GM12891 (cell line): Measurements from ENCODE around the gene SPATA6L.
"Not testable (repeated sequence)": the region's sequence is repeated elsewhere in the genome, so short reads cannot be mapped to it uniquely, and the experiment has no call there.

ENCODE experiments used
- PAX5 ChIP-seq: IDR thresholded peaks from 2 replicates; pipeline ENCODE4 v1.6.1; 2011; ENCODE audit warnings: low read length, moderate library complexity, mild to moderate bottlenecking; ENCODE audit not compliant: insufficient read depth, severe bottlenecking
- POLR2A ChIP-seq: IDR thresholded peaks from 2 replicates; pipeline ENCODE4 v1.6.1; 2011; ENCODE audit warnings: low read depth, low read length, control low read depth
- POLR2AphosphoS5 ChIP-seq: IDR thresholded peaks from 2 replicates; pipeline ENCODE4 v1.6.1; 2011; ENCODE audit warnings: low read depth, low read length, control low read depth
- POU2F2 ChIP-seq: IDR thresholded peaks from 2 replicates; pipeline ENCODE4 v1.6.1; 2011; ENCODE audit warnings: low read depth, mild to moderate bottlenecking, control low read depth, low read length, moderate library complexity
- SPI1 ChIP-seq: IDR thresholded peaks from 2 replicates; pipeline ENCODE4 v1.6.1; 2011; ENCODE audit warnings: low read depth, low read length, control low read depth
- TAF1 ChIP-seq: IDR thresholded peaks from 2 replicates; pipeline ENCODE4 v1.6.1; 2011; ENCODE audit warnings: low read depth, low read length, control low read depth

GRCh38 chr9:4656196-4656595 is 10.1 kb downstream of the SPATA6L start:
- TF ChIP-seq POLR2A, POLR2AphosphoS5, TAF1, SPI1, POU2F2, PAX5: not testable (repeated sequence)
